GM18907 (cell line): Measurements from ENCODE around the gene PLEKHA8.
"Not testable (repeated sequence)": the region's sequence is repeated elsewhere in the genome, so short reads cannot be mapped to it uniquely, and the experiment has no call there.

Source experiments
- ATAC-seq: cut with Tn5 transposase; IDR thresholded peaks from one replicate; pipeline ENCODE4 v1.9.1; 2021; ENCODE audit warnings: mild to moderate bottlenecking, moderate library complexity; ENCODE audit not compliant: unreplicated experiment

Gene PLEKHA8

DNA sequence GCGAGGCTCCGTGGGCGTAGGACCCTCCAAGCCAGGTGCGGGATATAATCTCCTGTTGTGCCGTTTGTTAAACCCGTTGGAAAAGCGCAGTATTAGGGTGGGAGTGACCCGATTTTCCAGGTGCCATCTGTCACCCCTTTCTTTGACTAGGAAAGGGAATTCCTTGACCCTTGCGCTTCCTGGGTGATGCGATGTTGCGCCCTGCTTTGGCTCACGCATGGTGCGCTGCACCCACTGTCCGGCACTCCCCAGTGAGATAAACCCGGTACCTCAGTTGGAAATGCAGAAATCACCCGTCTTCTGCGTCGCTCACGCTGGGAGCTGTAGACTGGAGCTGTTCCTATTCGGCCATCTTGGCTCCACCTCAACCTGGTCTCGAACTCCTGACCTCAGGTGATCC, 70.4 kb downstream of the PLEKHA8 start:
- not testable (repeated sequence) for ATAC-seq

DNA sequence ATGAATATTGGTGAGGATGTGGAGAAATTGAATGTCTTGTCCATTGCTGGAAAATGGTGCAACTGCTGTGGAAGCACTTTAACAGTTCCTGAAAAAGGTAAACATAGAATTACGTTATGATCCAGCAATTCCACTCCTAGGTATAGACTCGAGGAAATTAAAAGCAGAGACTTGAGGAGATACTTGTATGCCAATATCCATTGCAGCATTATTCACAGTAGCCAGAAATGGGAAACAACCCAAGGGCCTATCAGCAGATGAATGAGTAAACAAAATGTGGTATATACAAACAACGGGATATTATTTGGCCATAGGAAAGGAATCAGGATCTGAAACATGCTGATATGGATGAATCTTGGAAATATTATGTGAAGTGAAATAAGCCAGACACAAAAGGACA, 74.1 kb downstream of the PLEKHA8 start:
- no peak for ATAC-seq

DNA sequence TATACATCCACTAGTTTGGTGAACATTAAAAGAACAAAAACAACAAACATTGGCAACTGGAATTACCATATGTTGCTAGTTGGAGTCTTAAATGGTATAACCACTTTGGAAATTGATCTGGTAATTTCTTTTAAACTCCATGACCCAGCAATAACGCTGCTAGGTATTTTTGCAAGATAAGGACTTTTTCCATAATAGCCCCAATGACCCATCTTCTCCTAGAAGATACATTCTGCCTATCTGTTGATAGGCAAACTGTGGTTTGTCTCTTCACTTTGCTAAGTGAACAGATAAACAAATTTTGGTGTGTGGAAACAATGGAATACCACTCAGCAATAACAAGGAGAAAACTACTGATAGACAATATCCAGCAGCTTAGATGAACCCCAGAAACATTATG, 75.9 kb downstream of the PLEKHA8 start:
- ATAC-seq = no peak

DNA sequence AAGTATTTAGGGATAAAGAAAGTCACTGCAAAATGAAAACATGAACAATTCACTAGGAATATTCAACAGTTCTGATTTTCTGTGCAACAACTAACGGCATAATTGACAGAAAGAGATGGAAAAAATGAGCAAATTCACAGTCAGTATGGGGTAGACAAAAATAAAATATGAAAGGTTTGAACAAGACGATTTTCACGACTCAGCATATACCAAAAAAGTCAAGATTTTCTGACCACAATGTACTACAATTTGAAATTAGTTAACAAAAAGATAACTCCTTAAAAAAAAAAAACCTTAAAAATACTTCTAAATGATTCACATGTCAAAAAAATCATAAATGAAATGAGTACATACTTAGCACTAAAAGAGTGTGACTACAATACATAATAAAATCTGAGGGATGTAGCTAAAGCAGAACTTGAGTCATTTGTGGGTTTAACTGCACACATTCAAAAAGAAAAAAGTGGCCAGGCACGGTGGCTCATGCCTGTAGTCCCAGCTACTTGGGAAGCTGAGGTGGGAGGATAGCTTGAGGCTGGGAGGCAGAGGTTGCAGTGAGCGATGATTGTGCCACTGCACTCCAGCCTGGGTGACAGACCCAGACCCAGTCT, 84.0 kb downstream of the PLEKHA8 start:
- no peak for ATAC-seq

DNA sequence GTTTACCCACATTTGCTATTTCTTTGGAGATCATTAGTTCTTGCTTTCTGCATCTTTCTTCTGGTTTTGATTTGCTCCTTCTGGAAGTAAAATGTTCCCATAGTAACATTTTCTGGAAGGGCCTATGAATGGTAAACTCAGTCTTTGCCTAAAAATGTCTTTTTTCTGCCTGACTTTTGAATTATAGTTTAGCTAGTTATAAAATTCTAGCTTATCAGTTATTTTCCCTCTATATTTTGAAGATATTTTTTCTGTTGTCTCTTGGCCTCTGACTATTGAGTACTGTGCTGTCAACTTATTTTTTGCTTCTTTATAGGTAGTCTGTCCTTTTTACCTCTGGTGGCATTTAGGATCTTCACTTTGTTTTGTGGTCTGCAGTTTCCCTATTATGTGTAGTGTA, 84.9 kb downstream of the PLEKHA8 start:
- no peak for ATAC-seq

DNA sequence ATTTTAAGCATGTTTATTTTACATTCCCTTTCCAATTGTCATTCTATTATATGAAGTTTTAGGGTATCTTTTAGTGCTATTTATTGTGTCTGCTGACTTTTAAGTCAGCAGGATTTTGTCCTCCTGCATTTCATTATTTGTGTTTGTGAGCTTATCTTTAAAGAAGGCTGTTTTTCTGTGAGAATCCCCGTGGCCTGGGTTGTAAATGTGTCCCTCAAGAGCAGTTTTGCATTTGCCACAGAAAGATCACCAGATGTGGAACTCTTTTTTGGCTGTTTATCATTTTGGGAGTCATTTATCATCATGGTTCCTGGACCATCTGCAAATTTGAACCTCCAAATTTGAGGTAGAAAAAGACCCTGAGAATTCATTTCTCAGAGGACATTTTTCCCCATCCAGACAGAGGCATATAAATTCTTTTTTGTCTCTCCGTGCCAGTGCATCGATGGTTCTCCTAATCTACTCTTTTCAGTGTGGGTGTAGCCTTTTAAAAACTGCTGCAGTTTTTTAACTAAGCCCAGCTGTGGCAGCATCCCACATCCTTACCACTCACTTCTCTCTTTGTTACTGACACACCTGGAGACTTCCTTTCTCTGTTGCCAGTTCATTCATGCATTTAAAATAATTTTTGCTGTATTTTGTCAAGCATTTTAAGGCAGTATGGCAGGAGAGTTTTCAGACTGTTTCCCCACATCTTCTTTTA, 86.5 kb downstream of the PLEKHA8 start:
- ATAC-seq = no peak

DNA sequence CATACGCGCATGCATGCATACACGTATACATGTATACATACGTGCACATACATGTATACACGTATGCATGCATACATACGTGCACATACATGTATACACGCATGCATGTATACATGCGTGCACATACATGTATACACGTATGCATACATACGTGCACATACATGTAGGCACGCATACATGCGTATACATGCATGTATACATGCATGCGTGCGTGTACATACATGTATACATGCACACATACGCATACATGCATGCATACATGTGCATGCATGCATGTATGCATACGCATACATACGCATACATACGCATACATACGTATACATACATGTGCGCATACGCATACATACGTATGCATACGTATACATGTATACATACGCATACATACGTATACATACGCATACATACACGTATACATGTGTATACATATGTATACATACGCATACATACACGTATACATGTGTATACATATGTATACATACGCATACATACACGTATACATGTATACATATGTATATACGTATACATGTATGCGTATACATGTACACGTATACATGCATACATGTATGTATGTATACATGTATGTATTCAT, 87.6 kb downstream of the PLEKHA8 start:
- ATAC-seq = no peak

DNA sequence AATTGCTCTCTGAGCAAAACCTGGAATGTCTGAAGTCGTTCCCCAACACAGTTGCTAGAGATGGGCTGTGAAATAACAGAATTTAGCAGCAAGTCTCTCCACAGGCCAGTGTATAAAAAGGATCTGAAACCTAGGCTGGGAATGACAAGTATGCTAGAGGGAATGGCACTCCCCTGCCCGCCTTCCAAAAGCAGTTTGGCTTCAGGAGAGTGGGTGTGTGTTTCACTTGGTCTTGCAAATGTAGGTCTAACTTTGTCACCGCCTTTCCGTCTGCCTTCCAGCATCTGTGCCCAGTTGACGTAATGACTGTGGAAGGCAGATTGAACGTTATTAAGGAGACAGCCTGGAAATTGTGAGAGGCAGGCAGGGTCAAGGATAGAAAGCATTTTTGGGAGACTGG, 88.6 kb downstream of the PLEKHA8 start:
- no peak for ATAC-seq

DNA sequence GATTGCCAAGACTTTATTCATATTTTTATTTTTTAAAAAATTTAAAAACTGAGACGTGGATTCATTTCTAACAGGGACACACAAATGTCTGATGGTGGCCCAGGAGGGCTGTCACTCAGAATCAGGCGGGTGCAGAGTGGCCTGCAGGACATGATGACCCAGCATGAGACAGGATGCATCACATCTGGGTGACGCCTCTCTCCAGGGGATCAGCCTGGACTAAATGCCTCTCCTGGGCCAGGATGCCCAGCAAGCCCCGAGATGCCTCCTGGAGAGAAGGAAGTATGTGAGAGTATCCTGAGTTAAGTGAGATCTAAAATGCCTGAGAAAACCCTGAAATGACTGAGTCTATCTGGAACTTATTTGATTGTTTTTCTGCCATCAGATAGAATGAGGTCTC, 89.7 kb downstream of the PLEKHA8 start:
- ATAC-seq = no peak

DNA sequence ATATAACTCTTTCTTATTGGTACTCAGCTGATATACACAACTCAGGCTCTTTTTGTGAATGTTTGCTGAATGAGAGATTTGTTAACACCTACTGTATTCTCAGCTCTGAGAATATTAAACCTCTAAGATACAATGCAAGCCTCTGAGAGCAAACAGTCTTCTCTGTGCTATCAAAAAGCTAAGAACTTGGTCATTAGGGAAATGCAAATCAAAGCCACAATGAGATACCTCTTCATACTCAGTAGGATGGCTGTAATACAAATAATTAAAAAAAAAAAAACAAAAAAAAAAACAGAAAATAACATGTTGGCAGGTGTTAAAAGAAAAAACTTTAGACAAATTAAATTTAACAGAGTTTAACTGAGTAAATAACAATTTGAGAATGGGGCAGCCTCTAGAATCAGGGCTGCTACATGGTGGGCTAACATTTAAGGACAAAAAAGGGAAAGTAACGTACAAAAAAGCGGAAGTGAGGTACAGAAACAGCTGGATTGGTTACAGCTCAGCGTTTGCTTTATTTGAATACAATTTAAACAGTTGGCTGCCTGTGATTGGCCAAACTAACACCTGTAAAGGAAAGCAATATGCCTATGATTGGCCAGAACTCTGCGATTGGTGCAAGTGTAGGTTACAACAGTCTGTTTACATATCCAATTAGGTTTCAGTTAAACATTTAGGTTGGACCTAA, 91.8 kb downstream of the PLEKHA8 start:
- ATAC-seq = no peak

DNA sequence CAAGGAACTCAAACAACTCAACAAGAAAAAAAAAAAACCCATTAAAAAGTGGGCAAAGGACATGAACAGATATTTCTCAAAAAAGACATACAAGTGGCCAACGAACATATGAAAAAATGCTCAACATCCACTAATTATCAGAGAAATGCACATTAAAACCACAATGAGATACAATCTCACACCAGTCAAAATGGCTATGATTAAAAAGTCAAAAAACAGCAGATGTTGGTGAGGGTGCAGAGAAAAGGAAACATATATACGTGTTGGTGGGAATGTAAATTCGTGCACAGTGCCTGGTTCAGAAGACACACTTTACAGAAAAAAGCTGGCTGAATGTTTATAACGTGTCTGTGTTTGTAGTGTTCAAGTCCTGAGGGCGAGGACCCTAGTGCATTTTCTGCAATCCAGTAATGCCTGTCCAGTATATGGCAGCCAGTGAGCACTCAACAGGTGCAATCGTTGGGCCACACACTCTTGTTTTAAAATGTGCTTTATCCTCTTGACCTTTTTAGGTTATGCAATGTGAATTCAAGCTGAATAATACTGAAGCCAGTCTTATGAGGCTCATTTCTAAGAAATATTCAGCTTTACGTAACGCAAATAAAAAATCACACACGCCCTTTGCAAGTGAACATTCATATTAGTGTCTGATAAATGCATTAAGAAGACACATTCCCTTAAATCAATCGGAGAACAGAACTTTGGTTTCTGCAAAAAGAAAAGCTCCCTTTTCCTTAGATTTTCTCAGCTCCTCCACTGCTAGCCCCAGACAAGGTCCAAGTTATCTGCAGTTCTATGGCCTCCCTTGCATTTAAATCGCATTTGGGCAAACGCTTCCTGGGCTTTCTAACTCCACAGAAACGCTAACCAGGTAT, 105.8 kb downstream of the PLEKHA8 start:
- ATAC-seq = no peak

DNA sequence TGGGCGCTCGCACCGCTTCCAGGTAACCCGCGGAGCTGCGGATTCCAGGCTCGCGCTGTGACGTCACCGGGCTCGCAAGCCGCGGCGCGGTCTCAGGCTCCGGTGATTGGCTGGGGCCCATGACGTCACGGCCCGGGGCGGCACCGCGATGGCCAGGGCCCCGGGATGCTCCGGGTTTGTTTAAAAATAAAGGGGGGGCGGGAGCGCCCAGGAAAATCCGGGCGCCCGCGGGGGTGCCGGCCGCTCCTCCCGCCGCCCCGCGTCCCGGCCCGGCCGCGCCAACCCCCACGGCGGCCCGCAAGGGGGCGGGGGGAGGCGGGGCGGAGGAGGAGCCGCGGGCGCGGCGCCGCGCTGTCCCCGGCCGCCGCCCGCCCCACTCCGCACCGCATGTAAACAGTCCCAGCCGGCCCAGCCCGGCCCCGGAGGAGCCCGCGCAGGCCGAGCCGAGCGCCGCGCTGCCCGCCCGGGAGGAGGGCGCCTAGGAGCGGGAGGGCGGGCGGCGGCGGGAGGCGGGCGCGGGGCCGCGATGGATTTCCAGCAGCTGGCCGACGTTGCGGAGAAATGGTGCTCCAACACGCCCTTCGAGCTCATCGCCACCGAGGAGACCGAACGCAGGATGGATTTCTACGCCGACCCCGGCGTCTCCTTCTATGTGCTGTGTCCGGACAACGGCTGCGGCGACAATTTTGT, 106.5 kb downstream of the PLEKHA8 start, which contains the start of gene MTURN:
MTURN (plus strand) TSS at position 376 of the 690 bp plus-strand sequence; CDS start at position 527, 151 bp downstream.
- peak; percentile 83 for ATAC-seq

DNA sequence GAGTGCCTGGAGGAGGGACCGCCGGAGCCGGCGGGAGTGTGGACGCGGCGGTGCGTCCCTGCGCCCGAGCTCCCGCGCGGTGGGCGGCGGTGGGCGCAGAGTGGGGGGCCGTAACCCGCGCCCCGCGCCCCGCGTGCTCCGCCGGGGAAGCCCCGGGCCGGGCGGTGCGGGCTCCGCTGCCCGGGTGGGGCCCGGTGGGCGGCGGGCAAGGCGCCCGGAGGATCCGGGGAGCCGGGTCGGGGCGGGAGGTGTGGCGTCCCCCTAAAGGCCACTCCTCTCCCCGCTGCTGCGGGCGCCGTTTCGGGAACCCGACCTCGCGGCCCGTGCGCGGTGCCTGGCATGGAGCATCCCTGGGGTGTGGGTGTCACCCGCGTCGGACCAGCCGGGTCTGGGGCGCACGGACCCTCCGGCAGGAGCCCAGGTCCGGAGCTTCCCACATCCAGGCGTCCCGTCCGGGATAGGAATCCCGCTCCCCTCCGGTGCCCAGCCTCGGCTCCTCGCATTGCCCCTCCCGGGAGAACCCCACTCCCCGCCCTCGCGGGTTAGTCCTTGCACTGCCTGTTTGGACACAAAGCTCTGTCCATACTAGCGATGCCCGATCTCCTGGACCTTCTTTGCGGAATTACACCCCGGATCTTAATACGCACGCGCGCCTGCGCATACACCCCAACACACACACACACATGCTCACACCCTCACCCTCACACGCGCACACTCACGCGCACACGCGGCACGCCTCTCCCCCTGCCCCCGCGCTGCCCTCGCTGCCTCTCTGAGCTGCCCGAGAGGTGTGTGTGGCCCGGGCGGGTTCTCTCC, 107.3 kb downstream of the PLEKHA8 start:
- ATAC-seq = peak; percentile 41

DNA sequence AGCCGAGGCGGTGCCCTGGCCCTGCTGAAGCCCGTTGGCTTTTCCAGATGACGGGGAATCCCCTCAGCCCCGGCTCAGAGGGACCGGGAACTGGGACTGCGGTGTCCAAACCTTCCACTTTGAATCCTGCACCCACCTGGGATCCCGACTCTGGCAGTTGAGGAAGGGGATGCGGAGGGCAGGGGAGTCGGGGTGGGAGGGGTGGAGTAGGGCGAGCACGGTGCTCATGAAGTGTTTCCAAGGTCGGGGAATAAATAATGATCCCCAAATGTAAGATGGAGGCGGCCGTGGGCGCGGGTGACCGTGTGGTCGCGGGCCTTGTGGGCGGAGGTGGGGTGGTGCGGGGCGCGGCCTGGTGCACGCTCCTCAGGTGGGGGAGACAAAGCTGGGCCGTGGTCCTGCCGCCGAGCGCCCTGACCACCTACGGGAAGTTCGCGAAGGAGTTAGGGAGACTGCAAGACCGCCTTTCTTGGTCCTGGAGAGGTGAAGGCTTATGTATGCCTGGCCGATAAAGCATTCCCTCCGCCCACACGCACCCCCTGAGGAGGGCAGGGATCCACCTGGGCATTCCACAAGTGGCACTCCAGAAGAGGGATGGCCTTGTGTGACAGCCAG, 108.0 kb downstream of the PLEKHA8 start:
- ATAC-seq = no peak

DNA sequence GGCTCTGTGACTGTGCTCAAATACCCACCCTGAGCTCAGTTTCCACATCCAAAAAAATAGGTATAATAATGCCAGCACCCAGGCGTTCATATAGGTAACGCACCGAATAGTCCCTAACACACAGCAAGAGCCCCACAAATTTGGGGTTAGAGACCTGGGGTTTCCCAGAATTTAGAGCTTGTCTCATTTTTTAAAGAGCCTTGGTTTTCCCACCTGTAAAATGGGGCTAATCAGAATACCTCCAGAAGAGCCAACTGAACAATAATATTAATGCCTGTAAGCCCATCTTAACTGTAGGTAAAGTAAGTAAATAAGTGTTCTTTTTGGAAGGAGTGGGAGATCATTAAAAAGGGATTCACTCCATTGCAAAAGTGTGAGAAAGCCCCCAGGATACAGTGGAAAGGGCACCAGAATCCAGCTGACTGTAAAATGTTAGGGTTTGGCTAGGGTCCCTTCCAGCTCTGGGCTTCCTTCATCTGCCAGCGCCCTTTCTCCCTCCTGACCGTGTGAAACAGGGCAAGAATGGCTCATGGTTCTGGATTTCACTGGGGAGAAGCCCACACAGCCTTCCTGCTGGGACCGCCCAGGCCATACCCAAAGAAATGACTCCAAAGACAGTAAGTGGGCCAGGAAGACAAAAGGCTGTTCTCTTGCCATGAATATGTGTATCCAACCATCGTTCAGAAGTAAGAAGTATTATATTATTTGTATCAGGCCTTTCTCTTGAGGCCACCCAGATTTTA, 108.7 kb downstream of the PLEKHA8 start:
- ATAC-seq = no peak

DNA sequence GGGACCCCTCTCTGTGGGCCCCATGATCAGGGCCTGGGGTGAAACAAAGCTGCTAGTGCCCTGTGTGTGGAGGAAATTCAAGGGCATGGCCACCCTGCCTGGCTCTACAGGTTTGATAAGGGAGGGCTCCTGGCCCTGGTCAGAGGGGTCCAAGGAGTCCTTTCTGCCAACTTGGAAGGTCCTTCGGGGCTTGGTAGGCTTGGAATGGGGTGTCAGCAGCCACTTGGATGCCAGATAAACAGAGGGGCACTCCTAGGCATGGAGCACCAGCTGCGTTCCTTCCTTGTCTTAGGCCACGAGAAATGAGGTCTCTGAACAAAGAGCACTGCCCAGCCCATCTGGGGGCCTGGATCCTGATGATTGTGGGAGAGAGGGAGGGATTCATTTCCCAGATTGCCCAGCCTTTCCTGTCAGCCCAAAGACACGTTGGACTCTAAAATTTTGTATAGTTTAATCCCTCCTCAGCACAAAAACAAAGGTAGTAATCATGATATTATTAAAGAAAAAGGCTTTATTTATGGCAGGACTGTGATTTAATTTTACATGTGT, 111.7 kb downstream of the PLEKHA8 start:
- no peak for ATAC-seq

DNA sequence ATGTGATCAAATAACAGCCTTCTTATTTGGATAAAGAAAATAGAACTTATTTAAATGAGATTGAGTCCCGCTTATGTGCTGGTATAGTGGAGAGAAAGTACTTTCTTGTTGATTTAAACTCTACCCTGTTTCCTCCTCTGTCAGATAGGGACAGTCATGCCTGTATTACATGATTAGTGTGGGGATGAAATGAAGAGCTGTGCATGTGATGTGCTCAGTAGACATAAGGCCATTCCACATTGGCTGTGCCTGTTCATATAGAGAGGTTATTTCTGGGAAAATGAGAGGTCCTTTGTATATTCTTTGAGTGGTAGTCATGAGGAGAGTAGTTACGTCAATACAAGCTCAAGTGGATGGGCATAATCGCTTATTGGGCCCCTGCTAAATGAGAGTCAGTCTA, 112.2 kb downstream of the PLEKHA8 start:
- no peak for ATAC-seq

DNA sequence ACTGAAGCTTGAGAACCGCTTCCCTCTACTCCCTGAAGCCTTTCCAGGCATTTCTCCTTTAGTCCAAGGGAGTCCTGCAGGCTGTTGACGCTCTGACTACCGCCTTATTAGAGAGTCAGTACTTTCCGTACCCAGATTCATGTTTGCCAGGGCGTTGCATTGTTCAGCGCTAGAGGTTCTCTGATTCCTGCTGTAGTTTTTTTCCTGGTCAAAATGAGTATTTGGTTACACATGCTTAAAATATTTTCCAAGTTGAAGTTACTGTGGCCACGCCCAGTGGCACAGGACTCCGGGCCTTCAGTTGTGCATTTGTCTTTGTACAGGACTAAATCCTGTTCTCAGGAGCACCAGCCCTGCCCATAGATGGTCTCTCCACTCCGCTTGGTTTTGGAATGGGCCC, 114.5 kb downstream of the PLEKHA8 start:
- no peak for ATAC-seq
